ENCODE measurements around the gene TMEM109.
A peak's percentile ranks its signal among the peaks of the same experiment; 100 is the strongest.

Gene TMEM109

DNA sequence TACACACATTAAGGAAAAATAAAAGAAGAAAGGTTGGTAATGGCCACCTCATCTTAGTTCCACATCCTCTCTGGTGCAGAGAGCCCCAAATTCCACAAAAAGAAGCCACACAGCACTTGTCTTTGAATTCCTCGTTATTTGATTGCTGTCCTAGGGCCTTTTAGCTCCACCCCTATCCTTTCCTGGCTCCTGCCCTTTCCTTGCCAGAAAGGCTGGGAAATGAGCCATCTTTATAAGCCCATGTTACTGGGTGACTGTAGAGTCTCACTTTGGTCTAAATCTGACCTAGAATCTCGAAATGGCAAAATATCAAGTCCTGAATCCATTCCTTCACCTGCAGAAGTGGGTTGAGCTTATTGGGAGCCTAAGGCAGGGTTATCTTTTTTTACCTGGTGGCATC lies 6.0 kb downstream of the TMEM109 start:
- Histone ChIP-seq H3K27me3 (ENCODE audit: control insufficient read depth, insufficient read depth, low read length, poor library complexity, severe bottlenecking) (peaks cover 3% of the 10 kb centered on the region), H3K9me3 (ENCODE audit: control insufficient read depth, low read length) (no peaks in the 10 kb centered on the region), H3K4me1 (ENCODE audit: control insufficient read depth, insufficient read depth, low read length) (peaks cover 12% of the 10 kb centered on the region), H3K36me3 (ENCODE audit: control insufficient read depth, insufficient read depth, low read length) (peaks cover 16% of the 10 kb centered on the region), H3K4me3 (ENCODE audit: insufficient read depth, low read depth, low read length) (no peak overlapping the region), H3K27ac (ENCODE audit: insufficient read depth, low read depth, low read length, poor library complexity, severe bottlenecking) (no peak overlapping the region)
- 87 to 98% methylated on average over 2 of the region's 2 CpGs for WGBS, 2 experiments

- peaks cover 16% of the 10 kb centered on the region for H3K36me3 ChIP-seq (ENCODE audit: control insufficient read depth, insufficient read depth, low read length)
- peaks cover 16% of the 10 kb centered on the region for H3K4me1 ChIP-seq (ENCODE audit: control insufficient read depth, insufficient read depth, low read length)
- no peak overlapping the region for H3K4me3 ChIP-seq (ENCODE audit: insufficient read depth, low read depth, low read length)
- H3K27ac ChIP-seq (ENCODE audit: insufficient read depth, low read depth, low read length, poor library complexity, severe bottlenecking), result no peak overlapping the region
- WGBS, 2 experiments, result 95% methylated on average over 11 of the region's 11 CpGs
- peaks cover 3% of the 10 kb centered on the region for H3K27me3 ChIP-seq (ENCODE audit: control insufficient read depth, insufficient read depth, low read length, poor library complexity, severe bottlenecking)
- H3K9me3 ChIP-seq (ENCODE audit: control insufficient read depth, low read length), result no peaks in the 10 kb centered on the region
These were observed 7.3 kb downstream of the TMEM109 start for GRCh38 chr11:60921259-60921658.

DNA sequence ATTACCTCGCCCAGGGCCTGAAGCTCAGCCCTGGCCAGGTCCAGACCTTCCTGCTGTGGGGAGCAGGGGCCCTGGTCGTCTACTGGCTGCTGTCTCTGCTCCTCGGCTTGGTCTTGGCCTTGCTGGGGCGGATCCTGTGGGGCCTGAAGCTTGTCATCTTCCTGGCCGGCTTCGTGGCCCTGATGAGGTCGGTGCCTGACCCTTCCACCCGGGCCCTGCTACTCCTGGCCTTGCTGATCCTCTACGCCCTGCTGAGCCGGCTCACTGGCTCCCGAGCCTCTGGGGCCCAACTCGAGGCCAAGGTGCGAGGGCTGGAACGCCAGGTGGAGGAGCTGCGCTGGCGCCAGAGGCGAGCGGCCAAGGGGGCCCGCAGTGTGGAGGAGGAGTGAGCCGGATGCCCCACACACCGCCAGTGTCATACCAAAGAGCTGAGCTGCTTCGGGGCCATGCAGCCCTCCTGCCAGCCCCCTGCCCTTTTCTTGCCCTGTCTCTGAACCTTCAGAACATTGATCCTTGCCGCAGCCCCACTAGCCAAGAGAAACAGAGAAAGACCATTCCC lies 7.9 kb downstream of the TMEM109 start:
- Histone ChIP-seq H3K36me3 (ENCODE audit: control insufficient read depth, insufficient read depth, low read length) (peaks cover 16% of the 10 kb centered on the region), H3K27ac (ENCODE audit: insufficient read depth, low read depth, low read length, poor library complexity, severe bottlenecking) (no peak overlapping the region)
- 92 to 93% methylated on average over 23 of the region's 23 CpGs for WGBS, 2 experiments

DNA sequence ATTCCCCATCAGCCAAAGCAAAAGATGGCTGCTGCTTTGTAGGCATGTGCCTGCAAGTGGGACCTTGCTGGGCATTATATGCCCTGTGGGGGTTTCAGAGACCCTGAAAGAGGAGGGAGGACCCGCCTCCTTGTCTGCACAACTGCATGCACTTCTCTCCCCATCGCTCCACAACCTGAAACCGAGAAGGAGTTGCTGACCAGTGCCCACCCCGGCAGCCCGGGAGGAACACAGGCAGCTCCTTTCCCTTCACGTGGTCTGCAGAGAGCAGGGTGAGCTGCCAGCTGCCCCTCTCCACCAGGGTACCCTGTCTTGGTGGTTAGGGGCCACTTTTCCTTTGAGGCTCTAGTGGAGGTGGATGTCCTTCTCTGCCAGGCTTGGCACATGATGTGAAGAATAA lies 8.9 kb downstream of the TMEM109 start:
- no peak overlapping the region for H3K27ac ChIP-seq (ENCODE audit: insufficient read depth, low read depth, low read length, poor library complexity, severe bottlenecking)

More for the DNA sequence above, 7.9 kb downstream of the TMEM109 start:
- peaks cover 16% of the 10 kb centered on the region for H3K4me1 ChIP-seq (ENCODE audit: control insufficient read depth, insufficient read depth, low read length)
- no peak overlapping the region for H3K4me3 ChIP-seq (ENCODE audit: insufficient read depth, low read depth, low read length)
- peaks cover 3% of the 10 kb centered on the region for H3K27me3 ChIP-seq (ENCODE audit: control insufficient read depth, insufficient read depth, low read length, poor library complexity, severe bottlenecking)
- no peaks in the 10 kb centered on the region for H3K9me3 ChIP-seq (ENCODE audit: control insufficient read depth, low read length)

GRCh38 chr11:60923326-60923725 lies 9.4 kb downstream of the TMEM109 start:
- Histone ChIP-seq H3K4me1 (ENCODE audit: control insufficient read depth, insufficient read depth, low read length) (peaks cover 16% of the 10 kb centered on the region), H3K27ac (ENCODE audit: insufficient read depth, low read depth, low read length, poor library complexity, severe bottlenecking) (no peak overlapping the region), H3K9me3 (ENCODE audit: control insufficient read depth, low read length) (no peaks in the 10 kb centered on the region), H3K27me3 (ENCODE audit: control insufficient read depth, insufficient read depth, low read length, poor library complexity, severe bottlenecking) (peaks cover 3% of the 10 kb centered on the region), H3K4me3 (ENCODE audit: insufficient read depth, low read depth, low read length) (no peak overlapping the region), H3K36me3 (ENCODE audit: control insufficient read depth, insufficient read depth, low read length) (peaks cover 22% of the 10 kb centered on the region)
- WGBS, 2 experiments, result 86 to 92% methylated on average over 4 to 5 of the region's 5 CpGs

More for the DNA sequence above, 8.9 kb downstream of the TMEM109 start:
- Histone ChIP-seq H3K9me3 (ENCODE audit: control insufficient read depth, low read length) (no peaks in the 10 kb centered on the region), H3K36me3 (ENCODE audit: control insufficient read depth, insufficient read depth, low read length) (peaks cover 20% of the 10 kb centered on the region), H3K4me3 (ENCODE audit: insufficient read depth, low read depth, low read length) (no peak overlapping the region), H3K4me1 (ENCODE audit: control insufficient read depth, insufficient read depth, low read length) (peaks cover 16% of the 10 kb centered on the region), H3K27me3 (ENCODE audit: control insufficient read depth, insufficient read depth, low read length, poor library complexity, severe bottlenecking) (peaks cover 3% of the 10 kb centered on the region)
- WGBS, 2 experiments, result 85 to 93% methylated on average over 6 of the region's 6 CpGs

GRCh38 chr11:60923800-60924109 lies 9.8 kb downstream of the TMEM109 start:
- WGBS, 2 experiments, result 67 to 69% methylated on average over 6 of the region's 6 CpGs
- Histone ChIP-seq H3K27me3 (ENCODE audit: control insufficient read depth, insufficient read depth, low read length, poor library complexity, severe bottlenecking) (peaks cover 3% of the 10 kb centered on the region), H3K4me3 (ENCODE audit: insufficient read depth, low read depth, low read length) (peak overlapping the region; percentile 89)

GRCh38 chr11:60924110-60924905 lies 10.3 kb downstream of the TMEM109 start, which contains the start of gene TMEM132A:
TSS of gene TMEM132A (plus strand) at chr11:60924460. CDS start at chr11:60924634, 174 bp downstream.
- no peaks in the 10 kb centered on the region for H3K9me3 ChIP-seq (ENCODE audit: control insufficient read depth, low read length)
- peaks cover 30% of the 10 kb centered on the region for H3K36me3 ChIP-seq (ENCODE audit: control insufficient read depth, insufficient read depth, low read length)
- peak within 1 kb of the TSS; percentile 36 for H3K27ac ChIP-seq (ENCODE audit: insufficient read depth, low read depth, low read length, poor library complexity, severe bottlenecking)
- peaks cover 3% of the 10 kb centered on the region for H3K27me3 ChIP-seq (ENCODE audit: control insufficient read depth, insufficient read depth, low read length, poor library complexity, severe bottlenecking)
- H3K4me3 ChIP-seq (ENCODE audit: insufficient read depth, low read depth, low read length), result peak within 1 kb of the TSS; percentile 89
- 0 to 1% methylated on average over 69 of the region's 69 CpGs for WGBS, 2 experiments
- peaks cover 16% of the 10 kb centered on the region for H3K4me1 ChIP-seq (ENCODE audit: control insufficient read depth, insufficient read depth, low read length)

More at GRCh38 chr11:60923800-60924109, 9.8 kb downstream of the TMEM109 start:
- H3K4me1 ChIP-seq (ENCODE audit: control insufficient read depth, insufficient read depth, low read length), result peaks cover 16% of the 10 kb centered on the region
- no peaks in the 10 kb centered on the region for H3K9me3 ChIP-seq (ENCODE audit: control insufficient read depth, low read length)
- no peak overlapping the region for H3K27ac ChIP-seq (ENCODE audit: insufficient read depth, low read depth, low read length, poor library complexity, severe bottlenecking)
- peaks cover 24% of the 10 kb centered on the region for H3K36me3 ChIP-seq (ENCODE audit: control insufficient read depth, insufficient read depth, low read length)

- H3K9me3 ChIP-seq (ENCODE audit: control insufficient read depth, low read length), result no peaks in the 10 kb centered on the region
- H3K36me3 ChIP-seq (ENCODE audit: control insufficient read depth, insufficient read depth, low read length), result peaks cover 32% of the 10 kb centered on the region
- H3K4me1 ChIP-seq (ENCODE audit: control insufficient read depth, insufficient read depth, low read length), result peaks cover 16% of the 10 kb centered on the region
- H3K27me3 ChIP-seq (ENCODE audit: control insufficient read depth, insufficient read depth, low read length, poor library complexity, severe bottlenecking), result peaks cover 3% of the 10 kb centered on the region
- peak overlapping the region; percentile 89 for H3K4me3 ChIP-seq (ENCODE audit: insufficient read depth, low read depth, low read length)
- WGBS, 2 experiments, result 1% methylated on average over 35 of the region's 35 CpGs
- no peak overlapping the region for H3K27ac ChIP-seq (ENCODE audit: insufficient read depth, low read depth, low read length, poor library complexity, severe bottlenecking)
These were observed 11.2 kb downstream of the TMEM109 start for GRCh38 chr11:60924906-60925853.

GRCh38 chr11:60925868-60926267 lies 11.9 kb downstream of the TMEM109 start:
- WGBS, 2 experiments, result 65 to 69% methylated on average over 6 of the region's 6 CpGs
- H3K27me3 ChIP-seq (ENCODE audit: control insufficient read depth, insufficient read depth, low read length, poor library complexity, severe bottlenecking), result peaks cover 3% of the 10 kb centered on the region
- peaks cover 31% of the 10 kb centered on the region for H3K36me3 ChIP-seq (ENCODE audit: control insufficient read depth, insufficient read depth, low read length)
- peaks cover 16% of the 10 kb centered on the region for H3K4me1 ChIP-seq (ENCODE audit: control insufficient read depth, insufficient read depth, low read length)
- peak overlapping the region; percentile 89 for H3K4me3 ChIP-seq (ENCODE audit: insufficient read depth, low read depth, low read length)
- no peak overlapping the region for H3K27ac ChIP-seq (ENCODE audit: insufficient read depth, low read depth, low read length, poor library complexity, severe bottlenecking)
- H3K9me3 ChIP-seq (ENCODE audit: control insufficient read depth, low read length), result no peaks in the 10 kb centered on the region

DNA sequence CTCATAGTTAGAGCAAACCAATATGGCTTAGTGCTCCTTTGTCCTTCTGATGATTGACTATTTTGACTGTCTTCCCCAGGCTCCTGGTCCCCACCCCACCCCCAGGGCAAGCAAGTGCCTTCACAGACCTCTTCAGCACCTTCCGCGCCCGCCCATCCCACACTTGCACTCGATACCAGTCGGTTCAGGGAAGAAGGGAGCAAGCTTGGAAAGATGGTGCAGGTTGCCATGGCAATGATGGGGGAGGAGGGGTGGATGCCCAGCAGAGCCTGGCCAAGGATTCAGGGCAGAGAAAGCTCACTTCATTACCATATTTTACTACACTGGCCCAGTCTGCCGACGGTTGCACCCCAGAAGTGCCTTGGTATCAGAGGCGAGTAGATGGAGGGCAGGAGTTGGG lies 12.5 kb downstream of the TMEM109 start:
- peaks cover 3% of the 10 kb centered on the region for H3K27me3 ChIP-seq (ENCODE audit: control insufficient read depth, insufficient read depth, low read length, poor library complexity, severe bottlenecking)
- no peaks in the 10 kb centered on the region for H3K9me3 ChIP-seq (ENCODE audit: control insufficient read depth, low read length)
- no peak overlapping the region for H3K27ac ChIP-seq (ENCODE audit: insufficient read depth, low read depth, low read length, poor library complexity, severe bottlenecking)
- WGBS, 2 experiments, result 85% methylated on average over 8 of the region's 8 CpGs
- H3K4me3 ChIP-seq (ENCODE audit: insufficient read depth, low read depth, low read length), result no peak overlapping the region
- H3K36me3 ChIP-seq (ENCODE audit: control insufficient read depth, insufficient read depth, low read length), result peaks cover 31% of the 10 kb centered on the region
- peaks cover 16% of the 10 kb centered on the region for H3K4me1 ChIP-seq (ENCODE audit: control insufficient read depth, insufficient read depth, low read length)

Measured in ectodermal cell (in vitro differentiated cells).